H9 (cell line): Measurements from ENCODE around the gene PRG2. TPM values are rescaled to one million over a fixed set of nuclear protein-coding genes. Genes with fewer than 3 reads are reported as not detected.
"Not testable (repeated sequence)": the region's sequence is repeated elsewhere in the genome, so short reads cannot be mapped to it uniquely, and the experiment has no call there.

Experiments used
- DNase-seq: peaks from one replicate; pipeline ENCODE4 v3.0.0-alpha.2; 2017
- H2AFZ ChIP-seq: one replicate; pipeline ENCODE4 v1.6.1; 2013; ENCODE audit warnings: mild to moderate bottlenecking, low read length, control low read depth, moderate library complexity
- H2AK5ac ChIP-seq: 2 replicates; pipeline ENCODE4 v1.6.1; 2013; ENCODE audit warnings: low read length, control low read depth, mixed read lengths; ENCODE audit not compliant: insufficient read length
- H2BK120ac ChIP-seq: one replicate; pipeline ENCODE4 v1.6.1; 2013; ENCODE audit warnings: low read depth, mild to moderate bottlenecking, low read length, control low read depth, inconsistent platforms; ENCODE audit not compliant: poor library complexity, severe bottlenecking
- H2BK12ac ChIP-seq: 2 replicates; pipeline ENCODE4 v1.6.1; 2013; ENCODE audit warnings: low read length, control low read depth, mixed read lengths, low read depth; ENCODE audit not compliant: insufficient read length
- H2BK15ac ChIP-seq: 2 replicates; pipeline ENCODE4 v1.6.1; 2013; ENCODE audit warnings: low read depth, low read length, control low read depth
- H2BK20ac ChIP-seq: one replicate; pipeline ENCODE4 v1.6.1; 2013; ENCODE audit warnings: low read depth, mild to moderate bottlenecking, low read length, control low read depth, inconsistent platforms; ENCODE audit not compliant: poor library complexity, severe bottlenecking
- H2BK5ac ChIP-seq: 2 replicates; pipeline ENCODE4 v1.6.1; 2013; ENCODE audit warnings: low read length, control low read depth, mixed read lengths; ENCODE audit not compliant: insufficient read length
- H3K14ac ChIP-seq: 2 replicates; pipeline ENCODE4 v1.6.1; 2013; ENCODE audit warnings: low read length, control low read depth; ENCODE audit not compliant: insufficient read depth
- H3K18ac ChIP-seq: 2 replicates; pipeline ENCODE4 v1.6.1; 2013; ENCODE audit warnings: low read depth, mild to moderate bottlenecking, mixed read lengths, low read length, control low read depth; ENCODE audit not compliant: insufficient read length
- H3K23ac ChIP-seq: 2 replicates; pipeline ENCODE4 v1.6.1; 2013; ENCODE audit warnings: low read length, control low read depth, mixed read lengths, low read depth; ENCODE audit not compliant: insufficient read length
- H3K23me2 ChIP-seq: 2 replicates; pipeline ENCODE4 v1.6.1; 2013; ENCODE audit warnings: low read depth, mild to moderate bottlenecking, mixed read lengths, low read length, control low read depth; ENCODE audit not compliant: insufficient read length, poor library complexity, severe bottlenecking
- H3K27ac ChIP-seq: 2 replicates; pipeline ENCODE4 v1.5.1; 2013; ENCODE audit warnings: low read length, control low read depth, mixed read lengths, low read depth; ENCODE audit not compliant: insufficient read length
- H3K27me3 ChIP-seq: 2 replicates; pipeline ENCODE4 v1.6.1; 2013; ENCODE audit warnings: low read length, control low read depth, inconsistent platforms; ENCODE audit not compliant: insufficient read depth
- H3K4ac ChIP-seq: 2 replicates; pipeline ENCODE4 v1.6.1; 2013; ENCODE audit warnings: low read depth, mild to moderate bottlenecking, control low read depth, inconsistent platforms, low read length, moderate library complexity
- H3K4me1 ChIP-seq: 2 replicates; pipeline ENCODE4 v1.6.1; 2013; ENCODE audit warnings: low read length, control low read depth, inconsistent platforms; ENCODE audit not compliant: insufficient read depth
- H3K4me2 ChIP-seq: 2 replicates; pipeline ENCODE4 v1.6.1; 2013; ENCODE audit warnings: low read length, control low read depth, mixed read lengths; ENCODE audit not compliant: insufficient read length, insufficient read depth
- H3K56ac ChIP-seq: 2 replicates; pipeline ENCODE4 v1.6.1; 2013; ENCODE audit warnings: low read depth, mild to moderate bottlenecking, mixed read lengths, low read length, control low read depth; ENCODE audit not compliant: insufficient read length
- H3K79me1 ChIP-seq: 2 replicates; pipeline ENCODE4 v1.6.1; 2013; ENCODE audit warnings: low read depth, mild to moderate bottlenecking, moderate library complexity, low read length, control low read depth, inconsistent platforms; ENCODE audit not compliant: insufficient read depth, poor library complexity, severe bottlenecking
- H3K79me2 ChIP-seq: 2 replicates; pipeline ENCODE4 v1.6.1; 2013; ENCODE audit warnings: low read length, control low read depth, inconsistent platforms; ENCODE audit not compliant: insufficient read depth
- H3K9ac ChIP-seq: 2 replicates; pipeline ENCODE4 v1.6.1; 2013; ENCODE audit warnings: low read length, control low read depth, mixed read lengths; ENCODE audit not compliant: insufficient read length; ENCODE audit errors: extremely low read depth
- H3K9me3 ChIP-seq: one replicate; pipeline ENCODE4 v1.6.1; 2013; ENCODE audit warnings: low read depth, low read length, inconsistent platforms; ENCODE audit not compliant: control insufficient read depth
- H3T11ph ChIP-seq: one replicate; pipeline ENCODE4 v1.6.1; 2013; ENCODE audit warnings: mild to moderate bottlenecking, low read length, control low read depth, inconsistent platforms
- H4K20me1 ChIP-seq: one replicate; pipeline ENCODE4 v1.6.1; 2013; ENCODE audit not compliant: control insufficient read depth, insufficient read length, insufficient read depth
- H4K5ac ChIP-seq: 2 replicates; pipeline ENCODE4 v1.6.1; 2013; ENCODE audit warnings: low read depth, mild to moderate bottlenecking, mixed read lengths, low read length, control low read depth; ENCODE audit not compliant: insufficient read length
- H4K8ac ChIP-seq: replicated peaks from 2 replicates; pipeline ENCODE4 v1.6.1; 2013; ENCODE audit warnings: low read length, control low read depth, mixed read lengths, low read depth; ENCODE audit not compliant: insufficient read length
- H4K91ac ChIP-seq: 2 replicates; pipeline ENCODE4 v1.6.1; 2013; ENCODE audit warnings: low read depth, mild to moderate bottlenecking, moderate library complexity, mixed read lengths, low read length, control low read depth; ENCODE audit not compliant: insufficient read length
- H3K27ac Mint-ChIP-seq, 3 experiments: 2 replicates in 2 of 3; 3 replicates in 1 of 3; pipeline ENCODE4 v1.8.0; 2020 to 2021; ENCODE audit warnings: mixed read lengths in 3 of 3, mild to moderate bottlenecking in 1 of 3, moderate library complexity in 1 of 3
- H3K27me3 Mint-ChIP-seq: 2 replicates; pipeline ENCODE4 v1.8.0; 2021; ENCODE audit warnings: low read depth, mild to moderate bottlenecking, moderate library complexity, mixed read lengths
- H3K36me3 Mint-ChIP-seq, 3 experiments: 2 replicates in 2 of 3; 3 replicates in 1 of 3; pipeline ENCODE4 v1.8.0; 2020 to 2021; ENCODE audit warnings: low read depth in 3 of 3, mixed read lengths in 3 of 3; ENCODE audit not compliant: insufficient read depth in 1 of 3
- H3K4me1 Mint-ChIP-seq, 2 experiments: 2 replicates each; pipeline ENCODE4 v1.8.0; 2020; ENCODE audit warnings: mixed read lengths in 2 of 2
- H3K4me3 Mint-ChIP-seq, 2 experiments: 2 replicates in 1 of 2; 3 replicates in 1 of 2; pipeline ENCODE4 v1.8.0; 2020 to 2021; ENCODE audit warnings: mild to moderate bottlenecking in 2 of 2, mixed read lengths in 2 of 2, moderate library complexity in 1 of 2
- H3K9me3 Mint-ChIP-seq, 2 experiments: 2 replicates in 1 of 2; 3 replicates in 1 of 2; pipeline ENCODE4 v1.8.0; 2020; ENCODE audit warnings: mild to moderate bottlenecking in 2 of 2, mixed read lengths in 2 of 2, moderate library complexity in 1 of 2
- WGBS: extraction: QIAGEN DNeasy Blood & Tissue Kit; methylation state at CpG from one replicate; pipeline ENCODE4 v1.1.7; 2013; ENCODE audit warnings: missing lambda C conversion rate, low lambda C conversion rate, mixed read lengths; ENCODE audit not compliant: insufficient read length; ENCODE audit errors: extremely low coverage; 5-methylcytosine and 5-hydroxymethylcytosine counted together
- total RNA-seq: library from RNA; stranded (reverse); gene quantifications from 2 replicates; pipeline ENCODE4 v1.2.1, GENCODE V29; 2021
- TF ChIP-seq, protein P1 (sequence below): fragments of 200-600 bp; sonication (generic); conservative IDR thresholded peaks from 3 replicates; pipeline ENCODE4 v1.8.0; 2021; ENCODE audit warnings: antibody characterized with exemption, mild to moderate bottlenecking

PRG2 gene
- total RNA-seq, 1 experiment from 2014 or later = not detected

DNA sequence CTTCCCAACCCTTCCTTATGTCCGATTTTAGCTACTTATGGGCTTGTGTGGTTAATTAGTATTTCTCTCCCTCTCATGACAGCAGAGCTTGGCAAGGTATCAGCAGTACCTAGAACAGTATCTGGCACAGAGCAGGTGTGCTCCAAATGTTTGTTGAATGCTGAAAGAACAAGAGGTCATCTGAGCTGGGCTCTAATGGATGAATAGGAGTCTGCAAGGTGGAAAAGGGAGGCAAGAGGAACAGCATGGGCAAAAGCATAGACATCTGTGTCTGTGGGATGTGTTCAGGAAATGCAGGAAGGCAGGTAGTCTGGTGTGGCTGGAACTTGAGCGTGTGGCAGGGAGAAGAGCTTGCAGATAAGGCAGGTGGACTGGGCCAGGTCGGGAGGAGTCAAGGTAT lies 28.5 kb downstream of the PRG2 start:
- Histone ChIP-seq H3K79me2 (no peaks in the 10 kb centered on the region), H3K4me2 (no peak overlapping the region), H3K27ac (no peak overlapping the region), H3K79me1 (no peaks in the 10 kb centered on the region), H3K9me3 (no peaks in the 10 kb centered on the region), H2AK5ac (no peak overlapping the region), H3K27me3 (no peaks in the 10 kb centered on the region), H3K4me1 (peaks cover 6% of the 10 kb centered on the region), H2BK120ac (no peak overlapping the region), H2BK20ac (no peak overlapping the region), H3K4ac (no peak overlapping the region), H3K56ac (no peak overlapping the region), H3T11ph (no peak overlapping the region), H2BK15ac (no peak overlapping the region), H2BK5ac (no peak overlapping the region), H4K8ac (no peak overlapping the region), H2AFZ (no peak overlapping the region), H4K20me1 (no peaks in the 10 kb centered on the region), H3K14ac (no peak overlapping the region), H2BK12ac (no peak overlapping the region), H4K5ac (no peak overlapping the region), H3K18ac (no peak overlapping the region), H3K9ac (no peak overlapping the region), H3K23ac (no peak overlapping the region), H3K23me2 (no peaks in the 10 kb centered on the region), H4K91ac (no peak overlapping the region)
- Mint-ChIP-seq H3K27ac (no peak overlapping the region), H3K27me3 (peaks cover 32% of the 10 kb centered on the region), H3K9me3 (0 out of 5 replicates have a peak, but pooled peaks cover 0 to 2% of the 10 kb centered on the region in 2 experiments), H3K4me1 (peaks cover 40 to 41% of the 10 kb centered on the region in 2 experiments), H3K36me3 (no peaks in the 10 kb centered on the region), H3K4me3 (no peak overlapping the region)
- WGBS = no CpG with 5 or more reads among the region's 3 CpGs
- TF ChIP-seq, protein P1, sequence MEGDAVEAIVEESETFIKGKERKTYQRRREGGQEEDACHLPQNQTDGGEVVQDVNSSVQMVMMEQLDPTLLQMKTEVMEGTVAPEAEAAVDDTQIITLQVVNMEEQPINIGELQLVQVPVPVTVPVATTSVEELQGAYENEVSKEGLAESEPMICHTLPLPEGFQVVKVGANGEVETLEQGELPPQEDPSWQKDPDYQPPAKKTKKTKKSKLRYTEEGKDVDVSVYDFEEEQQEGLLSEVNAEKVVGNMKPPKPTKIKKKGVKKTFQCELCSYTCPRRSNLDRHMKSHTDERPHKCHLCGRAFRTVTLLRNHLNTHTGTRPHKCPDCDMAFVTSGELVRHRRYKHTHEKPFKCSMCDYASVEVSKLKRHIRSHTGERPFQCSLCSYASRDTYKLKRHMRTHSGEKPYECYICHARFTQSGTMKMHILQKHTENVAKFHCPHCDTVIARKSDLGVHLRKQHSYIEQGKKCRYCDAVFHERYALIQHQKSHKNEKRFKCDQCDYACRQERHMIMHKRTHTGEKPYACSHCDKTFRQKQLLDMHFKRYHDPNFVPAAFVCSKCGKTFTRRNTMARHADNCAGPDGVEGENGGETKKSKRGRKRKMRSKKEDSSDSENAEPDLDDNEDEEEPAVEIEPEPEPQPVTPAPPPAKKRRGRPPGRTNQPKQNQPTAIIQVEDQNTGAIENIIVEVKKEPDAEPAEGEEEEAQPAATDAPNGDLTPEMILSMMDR = no peak
- no peak for DNase-seq

DNA sequence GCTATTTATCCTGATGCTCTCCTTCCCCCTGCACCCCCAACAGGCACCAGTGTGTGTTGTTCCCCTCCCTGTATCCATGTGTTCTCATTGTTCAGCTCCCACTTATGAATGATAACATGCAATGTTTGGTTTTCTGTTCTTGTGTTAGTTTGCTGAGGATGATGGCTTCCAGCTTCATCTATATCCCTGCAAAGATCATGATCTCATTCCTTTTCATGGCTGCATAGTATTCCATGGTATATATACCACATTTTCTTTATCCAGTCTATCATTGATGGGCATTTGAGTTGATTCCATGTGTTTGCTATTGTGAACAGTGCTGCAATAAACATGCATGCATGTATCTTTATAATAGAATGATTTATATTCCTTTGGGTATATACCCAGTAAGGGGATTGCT lies 29.0 kb downstream of the PRG2 start:
- H3K4me2 ChIP-seq, H2BK120ac ChIP-seq, H3K79me2 ChIP-seq, H3K14ac ChIP-seq, H3K27ac ChIP-seq, H3K4me1 ChIP-seq, H3K4ac ChIP-seq, H4K20me1 ChIP-seq, H3K4me3 Mint-ChIP-seq, H3K23ac ChIP-seq, H3K27me3 ChIP-seq, H3K79me1 ChIP-seq, H3K9ac ChIP-seq, H2AK5ac ChIP-seq, H2BK20ac ChIP-seq, H2BK15ac ChIP-seq, H3K56ac ChIP-seq, H3T11ph ChIP-seq, H3K27ac Mint-ChIP-seq, H2BK5ac ChIP-seq, H4K5ac ChIP-seq, H2BK12ac ChIP-seq, H3K36me3 Mint-ChIP-seq, H3K18ac ChIP-seq, H3K9me3 ChIP-seq, DNase-seq, H4K91ac ChIP-seq, H3K9me3 Mint-ChIP-seq, H4K8ac ChIP-seq, H2AFZ ChIP-seq, H3K23me2 ChIP-seq: not testable (repeated sequence)
- Mint-ChIP-seq H3K27me3 (peaks cover 36% of the 10 kb centered on the region), H3K4me1 (peaks cover 35 to 36% of the 10 kb centered on the region in 2 experiments)
